Gastroesophageal sphincter (tissue), 4 donors: Measurements from ENCODE around the gene THOC5. TPM values are rescaled to one million over a fixed set of nuclear protein-coding genes. Genes with fewer than 3 reads are reported as not detected.
"Not testable (repeated sequence)": the region's sequence is repeated elsewhere in the genome, so short reads cannot be mapped to it uniquely, and the experiment has no call there.

ENCODE experiments used
- ATAC-seq: fragments of 150-250 bp; one replicate; pipeline ENCODE4 v1.9.1; 2016; ENCODE audit warnings: mild to moderate bottlenecking, moderate library complexity
- H3K27ac ChIP-seq, 4 donors: fragments of 200-600 bp; sonication (generic) in 3 of 4; 1 replicate in 3 of 4; 2 replicates in 1 of 4; pipeline ENCODE4 v1.5.1; 2016 to 2019
- H3K27me3 ChIP-seq: fragments of 200-600 bp; sonication (generic); one replicate; pipeline ENCODE4 v1.5.1; 2019
- H3K36me3 ChIP-seq, 2 donors: fragments of 200-600 bp; sonication (generic); one replicate each; pipeline ENCODE4 v1.5.1; 2019; ENCODE audit warnings: control low read depth in 1 of 2
- H3K4me1 ChIP-seq, 3 donors: fragments of 200-600 bp; sonication (generic); 1 replicate in 2 of 3; 2 replicates in 1 of 3; pipeline ENCODE4 v1.5.1; 2016 to 2019; ENCODE audit warnings: control low read depth in 2 of 3
- H3K4me3 ChIP-seq, 2 donors: fragments of 200-600 bp; sonication (generic); one replicate each; pipeline ENCODE4 v1.5.1; 2019; ENCODE audit warnings: mild to moderate bottlenecking in 1 of 2, moderate library complexity in 1 of 2
- H3K9me3 ChIP-seq, 3 donors: fragments of 200-600 bp; sonication (generic); one replicate each; pipeline ENCODE4 v1.5.1; 2017 to 2019; ENCODE audit warnings: control low read depth in 2 of 3
- EP300 ChIP-seq: sonication (generic); formaldehyde crosslinking; IDR thresholded peaks from one replicate; pipeline ENCODE4 v1.6.1; 2017; ENCODE audit warnings: antibody characterized with exemption, mild to moderate bottlenecking
- POLR2A ChIP-seq, 2 donors: fragments of 450-650 bp; IDR thresholded peaks; one replicate each; pipeline ENCODE4 v1.6.1; 2017; ENCODE audit warnings: antibody characterized with exemption in 2 of 2, mild to moderate bottlenecking in 2 of 2, moderate library complexity in 1 of 2
- POLR2AphosphoS5 ChIP-seq: sonication (generic); formaldehyde crosslinking; IDR thresholded peaks from one replicate; pipeline ENCODE4 v1.6.1; 2017; ENCODE audit warnings: antibody characterized with exemption
- WGBS, 2 donors: methylation state at CpG; one replicate each; pipeline ENCODE4 v1.1.5; 2018; ENCODE audit warnings: low coverage in 1 of 2; 5-methylcytosine and 5-hydroxymethylcytosine counted together
- total RNA-seq, 4 donors: library from RNA; depleted of rRNA; stranded (reverse); fragments of >200 nt; gene quantifications; one replicate each; pipeline ENCODE4 v1.1.0, GENCODE V29; 2016
- TF ChIP-seq, protein P1 (sequence below), 4 experiments: fragments of 200-600 bp in 2 of 4; fragments of 450-650 bp in 2 of 4; sonication (generic) in 1 of 4; IDR thresholded peaks; one replicate each; pipeline ENCODE4 v1.5.1; 2017 to 2019; ENCODE audit warnings: antibody characterized with exemption in 4 of 4, mild to moderate bottlenecking in 2 of 4, moderate library complexity in 2 of 4

THOC5 gene
- total RNA-seq, 4 donors from 2014 or later, result 46.0 to 91.4 (median 58.2) TPM

DNA sequence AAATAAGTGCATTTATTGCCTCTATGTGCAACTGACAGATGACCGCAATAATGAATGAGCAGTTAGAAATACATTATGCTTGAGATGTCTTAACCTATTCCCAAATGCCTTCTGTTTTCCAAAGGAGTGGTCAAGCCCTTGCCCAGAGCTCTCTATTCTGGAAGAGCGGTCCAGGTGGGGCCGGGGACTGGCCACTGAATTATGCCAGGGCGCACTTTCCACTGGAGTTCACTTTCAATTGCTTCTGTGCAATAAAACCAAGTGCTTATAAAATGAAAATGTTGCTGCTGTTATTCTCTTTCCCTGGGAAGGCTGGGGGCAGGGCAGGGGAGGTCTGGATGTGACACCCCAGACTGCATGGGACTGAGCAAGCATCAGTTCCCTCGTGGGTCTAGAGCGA is 62.5 kb downstream of the THOC5 start:
- no peak for TF ChIP-seq POLR2AphosphoS5
- TF ChIP-seq, protein P1, sequence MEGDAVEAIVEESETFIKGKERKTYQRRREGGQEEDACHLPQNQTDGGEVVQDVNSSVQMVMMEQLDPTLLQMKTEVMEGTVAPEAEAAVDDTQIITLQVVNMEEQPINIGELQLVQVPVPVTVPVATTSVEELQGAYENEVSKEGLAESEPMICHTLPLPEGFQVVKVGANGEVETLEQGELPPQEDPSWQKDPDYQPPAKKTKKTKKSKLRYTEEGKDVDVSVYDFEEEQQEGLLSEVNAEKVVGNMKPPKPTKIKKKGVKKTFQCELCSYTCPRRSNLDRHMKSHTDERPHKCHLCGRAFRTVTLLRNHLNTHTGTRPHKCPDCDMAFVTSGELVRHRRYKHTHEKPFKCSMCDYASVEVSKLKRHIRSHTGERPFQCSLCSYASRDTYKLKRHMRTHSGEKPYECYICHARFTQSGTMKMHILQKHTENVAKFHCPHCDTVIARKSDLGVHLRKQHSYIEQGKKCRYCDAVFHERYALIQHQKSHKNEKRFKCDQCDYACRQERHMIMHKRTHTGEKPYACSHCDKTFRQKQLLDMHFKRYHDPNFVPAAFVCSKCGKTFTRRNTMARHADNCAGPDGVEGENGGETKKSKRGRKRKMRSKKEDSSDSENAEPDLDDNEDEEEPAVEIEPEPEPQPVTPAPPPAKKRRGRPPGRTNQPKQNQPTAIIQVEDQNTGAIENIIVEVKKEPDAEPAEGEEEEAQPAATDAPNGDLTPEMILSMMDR (IDR thresholded peaks at IDR 0.05), result no peak
- no peak for TF ChIP-seq POLR2A (IDR thresholded peaks at IDR 0.05)
- TF ChIP-seq EP300, result no peak
- Histone ChIP-seq H3K4me3 (no peak overlapping the region), H3K36me3 (no peaks in the 10 kb centered on the region), H3K4me1 (no peaks in the 10 kb centered on the region), H3K9me3 (peaks cover 0 to 5% (median 0%) of the 10 kb centered on the region in 3 donors), H3K27ac (no peak overlapping the region), H3K27me3 (no peaks in the 10 kb centered on the region)
- WGBS, 2 donors, result 81 to 96% methylated on average over 4 of the region's 6 CpGs
- no peak for ATAC-seq

DNA sequence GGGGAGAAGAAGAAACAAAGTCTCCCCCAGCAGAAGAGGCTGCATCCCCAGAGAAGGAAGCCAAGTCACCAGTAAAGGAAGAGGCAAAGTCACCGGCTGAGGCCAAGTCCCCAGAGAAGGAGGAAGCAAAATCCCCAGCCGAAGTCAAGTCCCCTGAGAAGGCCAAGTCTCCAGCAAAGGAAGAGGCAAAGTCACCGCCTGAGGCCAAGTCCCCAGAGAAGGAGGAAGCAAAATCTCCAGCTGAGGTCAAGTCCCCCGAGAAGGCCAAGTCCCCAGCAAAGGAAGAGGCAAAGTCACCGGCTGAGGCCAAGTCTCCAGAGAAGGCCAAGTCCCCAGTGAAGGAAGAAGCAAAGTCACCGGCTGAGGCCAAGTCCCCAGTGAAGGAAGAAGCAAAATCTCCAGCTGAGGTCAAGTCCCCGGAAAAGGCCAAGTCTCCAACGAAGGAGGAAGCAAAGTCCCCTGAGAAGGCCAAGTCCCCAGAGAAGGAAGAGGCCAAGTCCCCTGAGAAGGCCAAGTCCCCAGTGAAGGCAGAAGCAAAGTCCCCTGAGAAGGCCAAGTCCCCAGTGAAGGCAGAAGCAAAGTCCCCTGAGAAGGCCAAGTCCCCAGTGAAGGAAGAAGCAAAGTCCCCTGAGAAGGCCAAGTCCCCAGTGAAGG is 64.3 kb downstream of the THOC5 start:
- H3K36me3 ChIP-seq, ATAC-seq, H3K27ac ChIP-seq, H3K4me3 ChIP-seq, H3K27me3 ChIP-seq, H3K4me1 ChIP-seq, H3K9me3 ChIP-seq: not testable (repeated sequence)
- 67 to 87% methylated on average over 1 to 3 of the region's 8 CpGs for WGBS, 2 donors

DNA sequence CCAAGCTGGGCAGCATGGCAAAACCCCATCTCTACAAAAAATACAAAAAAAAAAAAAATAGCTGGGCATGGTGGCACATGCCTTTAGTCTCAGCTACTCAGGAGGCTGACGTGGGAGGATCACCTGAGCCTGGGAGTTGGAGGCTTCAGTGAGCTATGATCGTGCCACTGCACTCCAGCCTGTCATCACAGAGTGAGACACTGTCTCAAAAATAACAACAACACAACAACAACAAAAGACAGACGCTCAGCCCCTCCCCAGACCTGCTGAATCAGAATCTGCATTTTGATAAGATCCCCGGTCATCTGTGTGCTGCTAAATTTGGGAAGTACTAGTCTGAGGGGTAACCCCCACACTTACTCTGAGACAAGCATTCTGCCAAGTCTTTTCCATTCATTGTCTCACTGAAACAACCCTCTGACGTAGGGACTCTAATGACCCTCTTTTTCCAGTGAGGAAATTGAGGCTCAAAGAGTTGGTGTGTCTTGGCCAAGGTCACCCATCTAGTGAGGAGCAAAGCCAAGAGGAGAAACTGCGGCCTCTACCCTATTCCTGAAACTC is 66.1 kb downstream of the THOC5 start:
- no peaks in the 10 kb centered on the region for H3K9me3 ChIP-seq
- H3K36me3 ChIP-seq, result peaks cover 0 to 5% of the 10 kb centered on the region in 2 donors
- no peak overlapping the region for H3K4me3 ChIP-seq
- H3K4me1 ChIP-seq, result no peaks in the 10 kb centered on the region
- H3K27ac ChIP-seq, result no peak overlapping the region
- ATAC-seq, result no peak
- no peak for TF ChIP-seq EP300
- TF ChIP-seq, protein P1 (IDR thresholded peaks at IDR 0.05), result no peak
- peaks cover 10% of the 10 kb centered on the region for H3K27me3 ChIP-seq
- 71 to 92% methylated on average over 4 to 6 of the region's 6 CpGs for WGBS, 2 donors

DNA sequence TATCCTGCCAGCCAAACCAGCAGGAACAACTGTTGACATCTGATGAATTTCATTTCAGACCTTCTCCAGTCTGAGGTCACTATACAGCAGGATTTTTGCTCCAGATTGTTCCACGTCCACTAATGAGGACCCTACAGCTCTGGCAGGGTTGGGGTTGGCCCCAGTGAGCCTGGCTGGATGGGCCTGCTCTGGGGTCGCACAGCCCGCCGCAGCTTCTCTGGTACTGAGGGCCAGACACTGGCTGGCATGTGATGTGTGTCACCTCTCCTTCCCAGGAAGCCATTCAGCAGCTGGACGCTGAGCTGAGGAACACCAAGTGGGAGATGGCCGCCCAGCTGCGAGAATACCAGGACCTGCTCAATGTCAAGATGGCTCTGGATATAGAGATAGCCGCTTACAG is 68.1 kb downstream of the THOC5 start:
- Histone ChIP-seq H3K4me1 (peaks cover 0 to 15% (median 9%) of the 10 kb centered on the region in 3 donors), H3K36me3 (peaks cover 0 to 5% of the 10 kb centered on the region in 2 donors), H3K4me3 (no peak overlapping the region), H3K27me3 (peaks cover 30% of the 10 kb centered on the region), H3K27ac (no peak overlapping the region), H3K9me3 (peaks cover 0 to 5% (median 0%) of the 10 kb centered on the region in 3 donors)
- TF ChIP-seq POLR2AphosphoS5 (no peak), POLR2A (IDR thresholded peaks at IDR 0.05) (no peak), EP300 (no peak)
- TF ChIP-seq, protein P1 (IDR thresholded peaks at IDR 0.05), result no peak
- no peak for ATAC-seq
- 79 to 90% methylated on average over 4 of the region's 8 CpGs for WGBS, 2 donors

DNA sequence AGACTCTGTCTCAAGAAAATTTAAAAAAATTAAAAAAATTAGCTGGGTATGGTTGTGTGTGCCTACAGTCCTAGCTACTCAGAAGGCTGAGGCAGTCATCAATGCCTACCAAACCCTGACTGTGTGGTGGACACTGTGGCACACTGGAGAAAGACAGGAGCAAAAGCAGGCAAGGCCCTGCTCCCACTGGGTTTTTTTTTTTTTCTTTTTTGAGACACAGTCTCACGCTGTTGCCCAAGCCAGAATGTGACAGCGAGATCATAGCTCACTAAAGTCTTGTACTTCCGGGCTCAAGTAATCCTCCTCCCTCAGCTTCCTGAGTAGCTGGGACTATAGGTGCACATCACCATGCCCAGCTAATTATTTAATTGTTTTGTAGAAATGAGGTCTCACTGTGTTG is 68.9 kb downstream of the THOC5 start:
- no peak for TF ChIP-seq EP300
- TF ChIP-seq POLR2AphosphoS5, result no peak
- TF ChIP-seq POLR2A (IDR thresholded peaks at IDR 0.05), result no peak
- TF ChIP-seq, protein P1 (IDR thresholded peaks at IDR 0.05), result no peak
- WGBS, 2 donors, result 82% methylated on average over 3 of the region's 3 CpGs; no CpG with 5 or more reads in 1 of the 2 donors
- H3K4me1 ChIP-seq, result peaks cover 0 to 23% (median 15%) of the 10 kb centered on the region in 3 donors
- ATAC-seq, result no peak
- H3K4me3 ChIP-seq, result no peak overlapping the region
- peaks cover 39% of the 10 kb centered on the region for H3K27me3 ChIP-seq
- H3K27ac ChIP-seq, result no peak overlapping the region
- H3K36me3 ChIP-seq, result peaks cover 0 to 5% of the 10 kb centered on the region in 2 donors
- H3K9me3 ChIP-seq, result peaks cover 0 to 9% (median 0%) of the 10 kb centered on the region in 3 donors
